HEK293T (cell line): Measurements from ENCODE around the gene C5AR1.

Source experiments
- FOXM1 ChIP-seq: fragments of 450-650 bp; IDR thresholded peaks from 2 replicates; pipeline ENCODE4 v1.6.1; 2017; ENCODE audit warnings: mild to moderate bottlenecking, borderline replicate concordance
- HDGF ChIP-seq: fragments of 450-650 bp; IDR thresholded peaks from 2 replicates; pipeline ENCODE4 v1.6.1; 2017; ENCODE audit warnings: antibody characterized with exemption, borderline replicate concordance
- NFRKB ChIP-seq: fragments of 450-650 bp; IDR thresholded peaks from 2 replicates; pipeline ENCODE4 v1.6.1; 2016; ENCODE audit warnings: mild to moderate bottlenecking, moderate library complexity
- TF ChIP-seq, protein P1 (sequence below): fragments of 450-650 bp; IDR thresholded peaks from 2 replicates; pipeline ENCODE4 v1.6.1; 2016

DNA sequence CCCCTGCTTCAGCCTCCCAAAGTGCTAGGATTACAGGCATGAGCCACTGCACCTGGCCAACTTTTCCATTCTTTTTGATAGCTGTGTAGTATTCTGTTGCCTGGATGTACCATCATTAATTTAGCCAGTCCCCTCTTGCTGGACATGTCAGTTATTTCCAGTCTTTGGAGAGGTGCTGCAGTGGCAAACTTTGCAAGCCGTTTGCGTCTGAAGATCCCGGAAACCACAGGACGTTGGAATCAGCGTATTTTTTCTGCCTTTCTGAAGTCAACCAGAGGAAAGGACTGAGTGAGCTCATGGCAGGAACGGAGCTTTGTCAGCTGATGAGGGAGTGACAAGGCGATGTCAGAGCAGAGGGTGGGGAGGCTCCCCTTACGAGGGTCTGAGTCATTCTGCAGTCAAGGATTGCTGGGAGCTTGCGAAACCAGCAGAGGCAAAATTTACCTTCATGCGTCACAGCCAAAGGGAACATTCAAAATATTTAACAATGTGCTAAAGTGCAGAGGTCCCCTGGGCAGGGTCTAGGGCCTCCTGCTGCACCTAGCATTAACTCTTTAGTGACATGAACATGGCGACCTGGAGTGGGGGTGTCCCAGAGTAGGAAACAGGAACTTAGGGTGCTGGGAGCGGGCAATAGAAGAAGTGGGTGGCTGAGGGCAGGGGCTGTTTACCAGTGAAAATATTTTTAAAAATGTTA is 5.6 kb downstream of the C5AR1 start:
- TF ChIP-seq HDGF (no peak), FOXM1 (no peak), NFRKB (no peak)
- TF ChIP-seq, protein P1, sequence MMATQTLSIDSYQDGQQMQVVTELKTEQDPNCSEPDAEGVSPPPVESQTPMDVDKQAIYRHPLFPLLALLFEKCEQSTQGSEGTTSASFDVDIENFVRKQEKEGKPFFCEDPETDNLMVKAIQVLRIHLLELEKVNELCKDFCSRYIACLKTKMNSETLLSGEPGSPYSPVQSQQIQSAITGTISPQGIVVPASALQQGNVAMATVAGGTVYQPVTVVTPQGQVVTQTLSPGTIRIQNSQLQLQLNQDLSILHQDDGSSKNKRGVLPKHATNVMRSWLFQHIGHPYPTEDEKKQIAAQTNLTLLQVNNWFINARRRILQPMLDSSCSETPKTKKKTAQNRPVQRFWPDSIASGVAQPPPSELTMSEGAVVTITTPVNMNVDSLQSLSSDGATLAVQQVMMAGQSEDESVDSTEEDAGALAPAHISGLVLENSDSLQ, result peak; percentile 57
